Mucosa of stomach (tissue), 1 donor: ENCODE data around the gene OR1F1.

Source experiments
- H3K27me3 ChIP-seq: one replicate; pipeline ENCODE4 v1.7.0; 2013; ENCODE audit warnings: mild to moderate bottlenecking, low read length; ENCODE audit not compliant: control insufficient read depth, insufficient read depth
- H3K36me3 ChIP-seq: one replicate; pipeline ENCODE4 v1.7.0; 2013; ENCODE audit warnings: low read length; ENCODE audit not compliant: control insufficient read depth, insufficient read depth
- H3K4me1 ChIP-seq: one replicate; pipeline ENCODE4 v1.7.0; 2013; ENCODE audit warnings: mild to moderate bottlenecking, low read length; ENCODE audit not compliant: control insufficient read depth, insufficient read depth
- H3K4me3 ChIP-seq: one replicate; pipeline ENCODE4 v1.7.0; 2013; ENCODE audit warnings: low read length
- H3K9ac ChIP-seq: one replicate; pipeline ENCODE4 v1.7.0; 2013; ENCODE audit warnings: mild to moderate bottlenecking, low read length, moderate library complexity
- H3K9me3 ChIP-seq: one replicate; pipeline ENCODE4 v1.7.0; 2013; ENCODE audit warnings: mild to moderate bottlenecking, low read length, moderate library complexity; ENCODE audit not compliant: control insufficient read depth
- donor health status: Pancreatic carcinoma.

Gene OR1F1

GRCh38 chr16:3254309-3254708 lies 66.3 kb downstream of the OR1F1 start:
- H3K9me3 ChIP-seq: no peaks in the 10 kb centered on the region
- H3K36me3 ChIP-seq: no peaks in the 10 kb centered on the region
- no peak overlapping the region for H3K9ac ChIP-seq
- H3K4me3 ChIP-seq: no peak overlapping the region
- peaks cover 3% of the 10 kb centered on the region for H3K27me3 ChIP-seq
- no peaks in the 10 kb centered on the region for H3K4me1 ChIP-seq
